ENCODE measurements around the gene UBE2H.
"Not testable (repeated sequence)": the region's sequence is repeated elsewhere in the genome, so short reads cannot be mapped to it uniquely, and the experiment has no call there.

Gene UBE2H

GRCh38 chr7:129907122-129907736 is 45.5 kb downstream of the UBE2H start:
- DNase-seq = no peak

- no peak for DNase-seq
These were observed 46.1 kb downstream of the UBE2H start for GRCh38 chr7:129906700-129907099.

DNA sequence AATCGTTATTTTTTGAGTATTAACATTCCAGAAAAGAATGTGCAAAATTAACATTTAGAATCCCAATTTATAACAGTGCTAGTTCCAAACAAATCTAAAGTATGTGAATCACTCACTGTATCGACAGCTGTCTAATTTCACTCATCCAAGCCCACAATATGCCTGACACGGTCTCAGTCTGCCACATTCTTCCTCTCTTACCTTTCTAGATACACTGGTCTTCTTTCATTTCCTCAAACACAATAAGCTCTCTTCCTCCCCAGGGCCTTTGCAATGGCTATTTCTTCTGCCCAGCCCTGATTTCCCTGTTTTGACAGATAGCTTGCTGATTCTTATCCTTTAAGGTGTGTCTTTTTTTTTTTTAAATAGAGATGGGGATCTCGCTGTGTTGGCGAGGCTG is 48.8 kb downstream of the UBE2H start:
- DNase-seq = no peak

- no peak for DNase-seq
These were observed 49.9 kb downstream of the UBE2H start for GRCh38 chr7:129902788-129903422.

DNA sequence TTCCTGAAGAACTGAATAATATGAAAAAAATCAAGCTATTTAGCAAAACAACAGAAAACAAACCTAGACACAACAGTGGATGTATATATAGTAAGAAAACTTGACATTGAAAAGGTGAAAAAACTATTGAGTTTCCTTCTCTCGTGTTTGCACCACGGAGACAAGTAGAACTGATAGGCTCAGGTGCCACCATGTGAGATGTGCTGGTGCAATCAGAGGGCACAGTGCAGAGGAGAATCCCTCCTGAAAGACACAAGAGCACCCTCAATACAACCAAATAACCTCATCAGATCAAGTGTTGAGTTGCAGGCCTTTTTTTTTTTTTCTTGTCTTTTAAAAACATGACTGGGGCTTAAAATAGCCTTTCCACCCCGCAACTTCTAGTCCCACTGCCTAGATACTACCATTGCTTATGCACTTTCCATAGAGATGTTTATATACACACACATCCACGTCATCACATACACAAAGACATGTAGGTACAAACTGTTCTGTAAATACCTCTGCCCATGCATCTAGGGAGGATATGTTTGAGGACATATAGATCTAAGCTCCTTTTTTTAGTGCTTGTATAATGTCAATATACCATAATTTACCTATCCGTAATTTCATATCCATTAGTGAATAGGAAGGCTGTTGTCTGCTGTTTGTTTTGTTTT is 54.1 kb downstream of the UBE2H start:
- DNase-seq = no peak

GRCh38 chr7:129898007-129898406 is 54.8 kb downstream of the UBE2H start:
- no peak for DNase-seq

- no peak for DNase-seq
These were observed 56.0 kb downstream of the UBE2H start for GRCh38 chr7:129896568-129897382.

GRCh38 chr7:129894184-129894583 is 58.6 kb downstream of the UBE2H start:
- DNase-seq = not testable (repeated sequence)

GRCh38 chr7:129890090-129890489 is 62.7 kb downstream of the UBE2H start:
- no peak for DNase-seq

DNA sequence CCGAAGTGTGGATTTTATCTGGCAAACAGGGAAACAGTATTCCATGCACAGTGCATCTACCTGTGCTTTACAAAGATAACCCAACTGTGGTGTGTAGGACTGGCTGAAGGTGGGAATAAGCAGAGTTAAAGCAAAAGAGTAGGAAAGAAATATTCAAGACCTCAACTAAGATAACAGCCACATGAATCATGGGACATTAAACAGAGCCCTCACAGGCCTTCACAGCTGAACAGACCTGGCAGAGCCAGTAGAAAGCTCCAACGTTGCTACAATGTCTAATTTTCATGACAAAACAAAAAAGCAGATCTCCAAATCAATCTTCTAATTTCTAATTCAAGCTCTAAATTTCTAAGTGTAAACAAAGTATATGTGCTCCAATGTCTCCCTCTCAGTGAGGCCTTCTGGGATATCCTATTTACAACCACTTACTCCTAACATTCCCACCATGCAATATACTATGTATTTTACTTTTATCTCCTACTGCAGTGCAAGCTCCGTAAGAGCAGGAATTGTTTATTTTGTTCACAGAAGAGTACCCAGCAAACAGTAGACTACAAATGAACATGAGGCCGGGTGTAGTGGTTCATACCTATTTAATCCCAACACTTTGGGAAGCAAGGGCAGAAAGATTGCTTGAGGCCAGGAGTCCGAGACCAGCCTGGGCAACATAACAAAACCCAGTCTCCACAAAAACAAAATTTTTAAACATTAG is 63.5 kb downstream of the UBE2H start:
- no peak for DNase-seq

DNA sequence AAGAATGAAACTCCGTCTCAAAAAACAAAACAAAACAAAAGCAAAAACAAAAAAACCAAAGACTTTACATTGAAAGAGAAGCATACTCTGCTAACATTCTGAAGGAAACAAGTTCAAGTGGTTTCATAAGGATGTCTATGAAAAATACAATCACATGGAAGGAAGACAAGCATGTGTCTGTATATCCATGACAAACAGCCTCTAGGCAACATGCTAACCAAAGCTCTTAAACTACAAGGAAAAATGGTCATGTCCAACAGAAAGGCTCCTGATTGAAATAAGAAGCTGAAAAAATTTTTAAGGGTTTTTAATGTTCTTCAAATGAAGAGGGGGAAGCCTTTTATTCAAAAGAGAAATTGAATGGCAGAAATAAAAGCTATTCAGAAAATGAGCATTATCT is 64.9 kb downstream of the UBE2H start:
- DNase-seq = no peak

DNA sequence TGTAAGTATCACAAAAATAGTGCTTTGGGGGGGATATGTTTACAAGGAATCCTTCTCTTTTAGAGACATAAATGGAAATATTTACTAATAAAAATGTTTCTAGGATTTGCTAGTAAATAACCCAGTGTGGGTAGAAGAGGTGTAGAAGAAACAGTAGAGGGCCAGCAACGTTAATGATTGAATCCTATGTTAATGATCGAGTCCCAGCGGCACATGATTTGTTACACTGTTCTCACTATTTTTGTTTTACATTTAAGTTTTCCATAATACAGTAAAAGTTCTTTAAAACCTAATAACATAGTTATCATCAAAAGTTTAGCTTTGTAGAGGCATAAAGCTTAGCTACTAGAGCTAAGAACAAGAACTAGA is 66.0 kb downstream of the UBE2H start:
- no peak for DNase-seq

DNA sequence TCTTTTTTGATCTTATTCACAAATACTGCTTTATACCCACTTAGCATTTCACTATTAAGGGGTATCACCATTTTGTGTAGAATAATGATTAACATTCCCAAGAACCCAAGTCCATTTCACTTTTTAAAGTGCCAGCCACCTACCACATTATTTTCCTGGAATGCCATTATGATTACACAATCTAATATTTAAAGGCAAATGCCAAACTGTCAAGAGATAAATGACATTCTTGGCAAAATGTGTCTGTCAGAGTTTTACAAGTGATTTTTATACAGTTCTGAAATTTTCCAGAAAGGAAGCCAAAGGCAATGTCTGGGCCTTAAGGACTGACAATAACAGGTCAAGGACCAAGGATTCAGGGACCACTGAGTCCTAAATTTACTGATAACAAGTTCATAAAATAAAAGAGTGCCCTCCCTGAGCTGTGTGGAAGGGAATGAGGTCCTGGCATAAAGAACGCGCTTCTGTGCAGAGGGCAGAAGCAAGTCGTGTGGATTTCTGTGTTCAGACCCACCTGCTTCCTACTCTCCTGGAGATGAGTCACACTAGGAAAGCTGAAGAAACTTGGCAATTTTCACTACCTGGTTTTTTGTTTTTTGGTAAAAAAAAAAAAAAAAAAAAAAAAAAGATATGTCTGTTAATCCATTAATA is 66.5 kb downstream of the UBE2H start:
- DNase-seq = no peak

DNA sequence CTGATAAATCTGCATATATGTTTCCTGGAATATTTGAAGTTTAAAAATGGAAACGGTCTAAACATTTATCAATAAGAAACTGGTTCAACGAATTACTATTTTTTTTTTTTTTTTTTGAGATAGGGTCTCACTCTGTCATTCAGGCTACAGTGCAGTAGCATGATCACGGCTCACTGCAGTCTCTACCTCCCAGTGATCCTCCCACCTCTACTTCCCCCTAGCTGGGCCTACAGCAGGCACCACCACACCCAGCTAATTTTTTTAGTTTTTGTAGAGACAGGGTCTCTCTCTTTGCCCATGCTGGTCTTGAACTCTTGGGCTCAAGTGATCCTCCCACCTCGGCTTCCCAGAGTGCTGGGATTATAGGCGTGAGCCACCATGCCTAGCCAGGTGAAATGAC is 68.3 kb downstream of the UBE2H start:
- no peak for DNase-seq

DNA sequence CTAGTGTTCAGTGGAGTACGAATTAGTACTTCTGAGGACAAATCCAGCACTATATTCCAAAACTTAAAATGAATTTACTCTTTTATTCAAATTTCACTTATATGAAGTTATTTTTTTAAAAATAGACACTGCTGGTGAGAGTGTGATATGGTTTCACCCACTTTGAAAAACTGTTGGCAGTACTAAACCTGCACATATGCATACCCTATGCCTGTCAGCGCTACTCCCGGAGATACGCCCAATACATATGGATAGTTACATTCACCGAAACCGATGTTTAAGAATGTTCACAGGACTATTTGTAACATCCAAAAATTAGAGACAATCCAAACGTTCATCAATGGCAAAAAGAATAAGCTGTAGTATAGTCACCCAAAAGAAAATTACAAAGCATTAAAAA is 69.6 kb downstream of the UBE2H start:
- DNase-seq = no peak

GRCh38 chr7:129882531-129882930 is 70.2 kb downstream of the UBE2H start:
- DNase-seq = no peak

- no peak for DNase-seq
These were observed 75.5 kb downstream of the UBE2H start for GRCh38 chr7:129877146-129877792.

GRCh38 chr7:129875745-129876411 is 76.9 kb downstream of the UBE2H start:
- no peak for DNase-seq

DNA sequence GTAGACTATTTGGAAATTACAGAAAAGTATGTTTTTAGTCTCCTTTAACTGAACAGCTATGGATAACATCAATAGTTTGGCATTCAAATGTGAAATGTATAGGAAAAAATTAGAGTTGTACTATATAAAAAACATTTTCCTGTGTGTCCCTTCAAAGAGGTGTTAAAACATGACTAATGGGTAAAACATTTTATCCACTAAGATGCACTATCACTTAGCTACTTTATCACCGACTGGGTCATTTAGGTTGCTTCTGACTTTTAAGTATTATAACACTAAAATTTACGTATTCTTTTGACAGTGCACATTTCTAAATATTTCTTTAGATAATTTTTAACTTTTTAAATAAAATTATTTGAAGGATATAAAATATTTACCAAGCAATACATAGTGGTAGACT is 77.6 kb downstream of the UBE2H start:
- DNase-seq = no peak

- no peak for DNase-seq
These were observed 78.0 kb downstream of the UBE2H start for GRCh38 chr7:129874722-129875121.

DNA sequence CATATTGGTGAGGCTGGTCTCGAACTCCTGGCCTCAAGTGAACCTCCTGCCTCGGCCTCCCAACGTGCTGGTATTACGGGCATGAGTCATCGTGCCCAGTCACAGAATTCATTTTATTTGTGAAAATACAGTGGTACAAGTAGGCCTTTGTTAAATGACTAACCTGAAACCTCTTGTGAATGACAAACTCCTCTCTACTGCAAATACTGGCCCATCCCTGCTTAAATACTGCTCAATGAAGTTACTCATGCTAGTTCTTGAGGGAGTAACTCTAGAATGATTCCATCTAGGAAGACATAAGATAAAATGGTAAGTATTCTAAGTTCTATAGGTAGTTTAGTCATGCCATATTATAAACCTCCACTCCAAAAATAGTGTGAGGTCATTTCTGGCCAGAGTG is 80.7 kb downstream of the UBE2H start:
- no peak for DNase-seq
